Right ventricle myocardium superior (tissue), 1 donor: Measurements from ENCODE around the gene MRFAP1L1. TPM values are rescaled to one million over a fixed set of nuclear protein-coding genes. Genes with fewer than 3 reads are reported as not detected.

Source experiments
- ATAC-seq: fragments of 200-7000 bp; cut with Tn5 transposase; one replicate; pipeline ENCODE4 v1.9.1; 2020; ENCODE audit warnings: mild to moderate bottlenecking; ENCODE audit not compliant: poor library complexity
- DNase-seq: peaks from one replicate; pipeline ENCODE4 v3.0.0-alpha.2; 2020
- intact Hi-C: fragments of 100-400 bp; cut with DNase I; formaldehyde crosslinking; loops from one replicate; pipeline ENCODE4 v1.11.2; 2022
- total RNA-seq: library from RNA; stranded (reverse); fragmentation: NEBNext Ultra II Directional; extraction: Animal tissue kit (Norgen Biotek cat#: 25700); gene quantifications from one replicate; pipeline ENCODE4 v1.2.1, GENCODE V29; 2021
- donor health status: DM: no; HTN: yes; CAD: no; lungs with severe emphysema.

The MRFAP1L1 gene
- total RNA-seq, 1 donor from 2014 or later: 39.7 TPM

GRCh38 chr4:6721121-6721520, 11.5 kb upstream of the MRFAP1L1 start:
- intact Hi-C loops: loop anchor here (2.0 to 5.0 kb wide), 2 partner anchors 61 to 154 kb away; partner anchors contain the start of gene KIAA0232
- ATAC-seq: no peak
- DNase-seq: no peak

GRCh38 chr4:6720202-6720699, 10.6 kb upstream of the MRFAP1L1 start:
- intact Hi-C loops: loop anchor here (2.0 to 5.0 kb wide), 2 partner anchors 62 to 155 kb away; partner anchors contain the start of gene KIAA0232
- ATAC-seq: peak; percentile 79

GRCh38 chr4:6719611-6720179, 10.0 kb upstream of the MRFAP1L1 start:
- ATAC-seq: no peak

More at GRCh38 chr4:6720202-6720699, 10.6 kb upstream of the MRFAP1L1 start:
- DNase-seq: peak; percentile 89

GRCh38 chr4:6718932-6719610, 9.4 kb upstream of the MRFAP1L1 start:
- DNase-seq (no peak), ATAC-seq (no peak)
- intact Hi-C loops: loop anchor here (10.0 kb wide), 1 partner anchor 326 kb away; the partner anchor contains the start of gene TADA2B

More at GRCh38 chr4:6719611-6720179, 10.0 kb upstream of the MRFAP1L1 start:
- intact Hi-C loops: loop anchor here (2.0 to 10.0 kb wide), 3 partner anchors 63 to 325 kb away; partner anchors contain the start of genes KIAA0232 and TADA2B
- DNase-seq: no peak

- intact Hi-C loops: loop anchor here (10.0 kb wide), 1 partner anchor 328 kb away; the partner anchor contains the start of gene TADA2B
- no peak for ATAC-seq
- no peak for DNase-seq
Measured at GRCh38 chr4:6716958-6717655, 7.4 kb upstream of the MRFAP1L1 start.

GRCh38 chr4:6716018-6716911, 6.6 kb upstream of the MRFAP1L1 start, which contains the start of gene BLOC1S4:
TSS of gene BLOC1S4 (plus strand) at chr4:6716174. CDS start at chr4:6716210, 36 bp downstream.
- intact Hi-C loops: loop anchor here (10.0 kb wide), 1 partner anchor 329 kb away; the partner anchor contains the start of gene TADA2B
- peak; percentile 94 for DNase-seq
- ATAC-seq: peak; percentile 96

- DNase-seq: no peak
- intact Hi-C loops: loop anchor here (10.0 kb wide), 1 partner anchor 329 kb away; the partner anchor contains the start of gene TADA2B
- ATAC-seq: no peak
Measured at GRCh38 chr4:6715704-6716017, 6.0 kb upstream of the MRFAP1L1 start.

GRCh38 chr4:6714954-6715353, 5.3 kb upstream of the MRFAP1L1 start:
- ATAC-seq: no peak
- intact Hi-C loops: loop anchor here (10.0 kb wide), 1 partner anchor 330 kb away; the partner anchor contains the start of gene TADA2B
- no peak for DNase-seq

- intact Hi-C loops: loop anchor here (10.0 kb wide), 1 partner anchor 334 kb away; the partner anchor contains the start of gene TADA2B
- ATAC-seq: no peak
- no peak for DNase-seq
Measured at GRCh38 chr4:6710996-6711395, 1.3 kb upstream of the MRFAP1L1 start.

- DNase-seq (no peak), ATAC-seq (peak; percentile 3)
- intact Hi-C loops: loop anchor here (10.0 kb wide), 1 partner anchor 335 kb away; the partner anchor contains the start of gene TADA2B
Measured at GRCh38 chr4:6710282-6710681, 617 bp upstream of the MRFAP1L1 start.

- intact Hi-C loops: loop anchor here (5.0 kb wide), 1 partner anchor 64 kb away; the partner anchor contains the start of gene MRFAP1
- ATAC-seq: no peak
- no peak for DNase-seq
Measured at GRCh38 chr4:6706173-6706572, 3.5 kb downstream of the MRFAP1L1 start.

- ATAC-seq (no peak), DNase-seq (no peak)
- intact Hi-C loops: loop anchor here (5.0 kb wide), 1 partner anchor 63 kb away; the partner anchor contains the start of gene MRFAP1
Measured at GRCh38 chr4:6705646-6706045, 4.0 kb downstream of the MRFAP1L1 start.

- DNase-seq (no peak), ATAC-seq (peak; percentile 50)
- intact Hi-C loops: no loop called here
Measured at GRCh38 chr4:6703786-6704185, 5.9 kb downstream of the MRFAP1L1 start.

- ATAC-seq: no peak
- intact Hi-C loops: no loop called here
- no peak for DNase-seq
Measured at GRCh38 chr4:6702761-6703160, 6.9 kb downstream of the MRFAP1L1 start.

GRCh38 chr4:6701371-6701770, 8.3 kb downstream of the MRFAP1L1 start:
- no peak for DNase-seq
- intact Hi-C loops: no loop called here

GRCh38 chr4:6699903-6700302, 9.8 kb downstream of the MRFAP1L1 start:
- intact Hi-C loops: no loop called here
- no peak for DNase-seq
- no peak for ATAC-seq

More at GRCh38 chr4:6701371-6701770, 8.3 kb downstream of the MRFAP1L1 start:
- ATAC-seq: no peak

GRCh38 chr4:6699388-6699787, 10.3 kb downstream of the MRFAP1L1 start:
- DNase-seq (no peak), ATAC-seq (no peak)
- intact Hi-C loops: no loop called here

GRCh38 chr4:6697131-6697530, 12.5 kb downstream of the MRFAP1L1 start:
- intact Hi-C loops: no loop called here
- ATAC-seq (no peak), DNase-seq (no peak)
